Cardiac fibroblast (primary cell): ENCODE measurements around the gene FAM222B.

Source experiments
- DNase-seq, 2 donors: peaks; one replicate each; pipeline versions ENCODE4 v3.0.0 to v3.0.0-alpha.2; 2010; ENCODE audit warnings: low read depth in 2 of 2
- H3K4me3 ChIP-seq, 2 donors: replicated peaks in 1 of 2; 1 replicate in 1 of 2; 2 replicates in 1 of 2; pipeline ENCODE4 v1.5.1; 2011; ENCODE audit warnings: low read depth in 2 of 2, low read length in 2 of 2, mild to moderate bottlenecking in 2 of 2, moderate library complexity in 1 of 2
- TF ChIP-seq, protein P1 (sequence below): IDR thresholded peaks from one replicate; pipeline ENCODE4 v1.5.1; 2011; ENCODE audit warnings: low read depth, mild to moderate bottlenecking, low read length, inconsistent platforms

The FAM222B gene

DNA sequence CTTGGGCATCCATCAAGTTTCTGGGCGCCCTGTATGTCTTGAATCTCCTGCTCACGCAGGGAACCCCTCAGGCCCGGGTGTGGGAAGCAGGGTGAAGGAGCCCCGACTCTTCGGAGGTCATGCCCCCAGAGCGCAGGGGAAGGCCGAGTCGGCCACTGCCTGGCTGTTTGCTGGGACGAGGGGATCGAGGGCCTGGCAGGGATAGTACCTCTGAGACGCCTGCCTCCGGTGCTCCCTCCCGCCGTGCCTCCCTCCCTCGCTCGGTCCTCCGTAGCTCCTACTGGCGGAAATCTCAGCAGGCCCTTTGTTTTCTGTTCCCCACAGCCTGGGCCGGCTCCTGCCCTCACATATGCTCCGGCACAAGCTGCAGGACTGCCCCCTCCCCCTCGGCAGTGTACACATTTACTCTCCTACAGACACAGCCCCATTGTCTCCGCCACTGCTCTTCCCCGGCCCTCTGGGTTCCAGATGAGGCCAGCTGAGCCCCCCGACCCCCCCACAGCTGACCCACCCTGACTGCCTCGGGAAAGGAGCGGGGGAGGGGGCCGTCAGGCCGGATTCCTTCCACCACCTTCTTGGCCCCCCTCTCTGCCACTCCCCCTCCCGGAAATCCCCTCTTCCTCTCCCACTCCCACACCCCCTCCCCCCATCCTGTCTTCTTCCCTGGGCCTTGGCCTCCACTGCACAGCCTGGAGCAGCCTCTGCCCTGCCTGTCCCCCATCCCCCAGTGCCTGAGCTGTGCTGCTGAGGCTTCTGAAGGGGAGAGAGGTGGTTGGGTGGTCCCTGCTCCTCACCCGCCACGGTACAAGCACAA is 97.4 kb downstream of the FAM222B start:
- H3K4me3 ChIP-seq, result peak overlapping the region; percentile 68 to 82
- DNase-seq, result peak; percentile 59 to 70
- TF ChIP-seq, protein P1, sequence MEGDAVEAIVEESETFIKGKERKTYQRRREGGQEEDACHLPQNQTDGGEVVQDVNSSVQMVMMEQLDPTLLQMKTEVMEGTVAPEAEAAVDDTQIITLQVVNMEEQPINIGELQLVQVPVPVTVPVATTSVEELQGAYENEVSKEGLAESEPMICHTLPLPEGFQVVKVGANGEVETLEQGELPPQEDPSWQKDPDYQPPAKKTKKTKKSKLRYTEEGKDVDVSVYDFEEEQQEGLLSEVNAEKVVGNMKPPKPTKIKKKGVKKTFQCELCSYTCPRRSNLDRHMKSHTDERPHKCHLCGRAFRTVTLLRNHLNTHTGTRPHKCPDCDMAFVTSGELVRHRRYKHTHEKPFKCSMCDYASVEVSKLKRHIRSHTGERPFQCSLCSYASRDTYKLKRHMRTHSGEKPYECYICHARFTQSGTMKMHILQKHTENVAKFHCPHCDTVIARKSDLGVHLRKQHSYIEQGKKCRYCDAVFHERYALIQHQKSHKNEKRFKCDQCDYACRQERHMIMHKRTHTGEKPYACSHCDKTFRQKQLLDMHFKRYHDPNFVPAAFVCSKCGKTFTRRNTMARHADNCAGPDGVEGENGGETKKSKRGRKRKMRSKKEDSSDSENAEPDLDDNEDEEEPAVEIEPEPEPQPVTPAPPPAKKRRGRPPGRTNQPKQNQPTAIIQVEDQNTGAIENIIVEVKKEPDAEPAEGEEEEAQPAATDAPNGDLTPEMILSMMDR, result no peak

DNA sequence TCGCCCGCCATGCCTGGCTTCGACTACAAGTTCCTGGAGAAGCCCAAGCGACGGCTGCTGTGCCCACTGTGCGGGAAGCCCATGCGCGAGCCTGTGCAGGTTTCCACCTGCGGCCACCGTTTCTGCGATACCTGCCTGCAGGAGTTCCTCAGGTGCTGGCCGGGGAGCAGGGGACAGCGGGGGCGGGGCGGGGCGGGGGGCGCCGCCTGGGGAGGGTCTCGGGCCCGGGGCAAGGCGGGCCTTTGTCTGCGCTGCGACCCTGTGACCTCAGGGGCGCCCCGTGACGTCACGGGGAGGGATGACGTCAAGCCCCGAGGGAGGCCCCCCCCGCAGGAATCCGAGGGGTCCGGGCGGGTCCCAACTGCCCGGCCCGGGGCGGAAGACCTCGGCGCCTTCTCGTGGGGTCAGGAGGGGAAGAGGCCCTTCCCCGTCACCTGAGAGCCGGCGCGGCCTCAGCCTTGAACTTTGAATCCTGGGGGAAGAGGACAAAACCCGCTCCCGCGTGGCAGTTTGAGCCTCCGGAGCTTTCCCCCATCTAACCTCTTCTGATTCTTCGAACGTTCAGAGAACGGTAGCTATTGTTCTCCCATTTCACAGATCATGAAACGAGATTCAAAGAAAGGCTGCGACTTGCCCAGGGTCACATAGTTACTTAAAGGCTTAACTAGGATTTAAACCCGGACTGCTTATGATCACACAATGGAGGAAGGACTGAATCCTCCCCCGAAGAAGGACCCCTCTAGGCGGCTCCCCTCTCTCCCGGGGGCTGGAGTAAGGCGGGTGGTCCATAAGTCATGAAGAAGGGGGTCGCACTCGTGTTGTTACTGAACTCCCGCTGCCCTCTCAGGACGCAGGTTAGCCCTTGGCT is 98.3 kb downstream of the FAM222B start:
- DNase-seq, result peak; percentile 56 to 78

DNA sequence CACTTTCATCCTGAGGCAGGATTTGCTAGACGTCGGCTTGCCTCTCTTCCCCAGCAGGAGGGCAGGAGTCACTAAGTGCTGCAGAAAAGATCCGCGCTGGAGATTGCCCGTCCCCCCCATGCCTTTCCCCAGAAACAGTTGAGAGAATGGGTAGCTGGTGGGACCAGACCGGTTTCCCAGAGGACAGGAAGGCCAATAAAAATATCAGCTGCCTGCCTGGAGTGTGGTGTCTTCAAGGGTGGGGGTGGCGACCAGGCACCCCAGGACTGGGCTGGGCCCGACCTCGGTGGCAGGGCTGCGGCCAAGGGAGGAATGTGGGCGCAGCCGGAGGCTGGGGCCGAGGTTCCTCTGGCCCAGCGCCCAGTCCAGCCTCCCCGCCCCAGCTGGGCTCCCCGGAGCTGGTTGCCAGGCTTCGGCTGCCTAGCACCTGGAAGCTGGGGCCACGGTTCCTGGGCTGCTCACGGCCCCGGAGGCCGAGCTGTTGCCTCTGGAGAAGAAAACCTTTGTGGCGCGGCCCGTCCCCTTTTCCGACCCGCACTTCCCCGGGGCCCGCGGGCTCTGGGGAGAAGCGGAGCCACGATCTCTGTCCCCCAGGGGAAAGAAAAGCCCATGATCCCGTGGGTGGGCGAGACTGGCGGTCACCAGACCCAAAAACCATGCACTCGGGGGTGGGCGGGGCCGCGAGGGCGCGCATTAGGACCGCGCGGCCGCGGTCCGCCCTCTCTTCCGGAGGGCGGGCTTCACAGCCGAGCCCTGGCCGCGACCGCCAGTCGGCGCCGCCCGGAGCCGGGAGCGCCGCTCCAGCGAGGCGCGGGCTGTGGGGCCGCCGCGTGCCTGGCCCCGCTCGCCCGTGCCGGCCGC is 99.1 kb downstream of the FAM222B start, which contains the start of gene TRAF4:
TSS of gene TRAF4 (plus strand) at position 769 of the 861 bp plus-strand sequence. CDS start 102 bp downstream, outside the sequence.
- TF ChIP-seq, protein P1, result peak; percentile 14
- peak; percentile 83 to 86 for DNase-seq
- peak within 1 kb of the TSS; percentile 68 to 82 for H3K4me3 ChIP-seq

More for the DNA sequence above, 98.3 kb downstream of the FAM222B start:
- TF ChIP-seq, protein P1, result no peak
- peak overlapping the region; percentile 68 to 82 for H3K4me3 ChIP-seq

DNA sequence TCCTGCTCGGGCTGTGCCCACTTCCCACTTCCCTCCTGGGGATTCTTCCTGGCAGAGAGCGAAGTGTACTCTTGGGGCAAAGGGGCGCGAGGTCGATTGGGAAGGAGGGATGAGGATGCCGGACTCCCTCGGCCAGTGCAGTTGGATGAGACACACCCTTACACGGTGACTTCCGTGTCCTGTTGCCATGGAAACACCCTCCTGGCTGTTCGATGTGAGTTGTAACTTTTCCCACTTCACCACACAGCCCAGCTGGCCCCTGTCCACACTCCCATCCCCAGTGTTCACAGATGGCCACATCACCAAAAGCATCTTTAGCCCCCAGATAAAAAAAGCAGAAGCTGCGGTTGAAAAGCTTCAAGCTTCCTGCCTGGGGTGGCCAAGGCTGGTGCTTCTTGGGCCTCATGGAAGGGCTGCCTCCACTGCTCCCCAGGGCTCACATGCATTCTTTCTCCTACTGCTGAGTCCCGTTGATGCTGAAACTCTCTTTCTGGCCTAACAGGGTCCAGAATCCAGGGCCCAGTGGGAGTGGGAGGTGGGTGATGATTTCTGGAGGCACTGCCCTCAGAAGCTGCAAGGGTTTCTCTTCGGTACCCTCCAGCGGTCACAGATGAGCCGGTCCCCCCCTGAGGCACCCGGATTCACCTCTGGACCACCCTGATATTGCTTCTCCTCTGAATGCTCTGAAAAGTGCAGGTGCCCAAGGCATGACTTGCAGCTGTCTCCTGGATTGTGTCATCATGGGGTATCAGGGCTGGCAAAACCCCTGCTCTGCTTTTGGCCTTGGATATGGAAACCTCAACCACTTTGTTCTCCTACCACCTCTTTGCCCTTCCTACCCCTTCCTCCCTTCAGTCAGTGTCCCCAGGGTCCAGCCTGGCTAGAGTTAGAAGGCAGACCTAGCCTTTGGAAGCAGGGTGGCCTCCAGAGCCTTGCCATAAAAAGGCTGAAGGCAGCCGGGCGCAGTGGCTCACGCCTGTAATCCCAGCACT is 100.9 kb downstream of the FAM222B start:
- H3K4me3 ChIP-seq, result no peak overlapping the region
- TF ChIP-seq, protein P1, result no peak
- DNase-seq, result no peak

DNA sequence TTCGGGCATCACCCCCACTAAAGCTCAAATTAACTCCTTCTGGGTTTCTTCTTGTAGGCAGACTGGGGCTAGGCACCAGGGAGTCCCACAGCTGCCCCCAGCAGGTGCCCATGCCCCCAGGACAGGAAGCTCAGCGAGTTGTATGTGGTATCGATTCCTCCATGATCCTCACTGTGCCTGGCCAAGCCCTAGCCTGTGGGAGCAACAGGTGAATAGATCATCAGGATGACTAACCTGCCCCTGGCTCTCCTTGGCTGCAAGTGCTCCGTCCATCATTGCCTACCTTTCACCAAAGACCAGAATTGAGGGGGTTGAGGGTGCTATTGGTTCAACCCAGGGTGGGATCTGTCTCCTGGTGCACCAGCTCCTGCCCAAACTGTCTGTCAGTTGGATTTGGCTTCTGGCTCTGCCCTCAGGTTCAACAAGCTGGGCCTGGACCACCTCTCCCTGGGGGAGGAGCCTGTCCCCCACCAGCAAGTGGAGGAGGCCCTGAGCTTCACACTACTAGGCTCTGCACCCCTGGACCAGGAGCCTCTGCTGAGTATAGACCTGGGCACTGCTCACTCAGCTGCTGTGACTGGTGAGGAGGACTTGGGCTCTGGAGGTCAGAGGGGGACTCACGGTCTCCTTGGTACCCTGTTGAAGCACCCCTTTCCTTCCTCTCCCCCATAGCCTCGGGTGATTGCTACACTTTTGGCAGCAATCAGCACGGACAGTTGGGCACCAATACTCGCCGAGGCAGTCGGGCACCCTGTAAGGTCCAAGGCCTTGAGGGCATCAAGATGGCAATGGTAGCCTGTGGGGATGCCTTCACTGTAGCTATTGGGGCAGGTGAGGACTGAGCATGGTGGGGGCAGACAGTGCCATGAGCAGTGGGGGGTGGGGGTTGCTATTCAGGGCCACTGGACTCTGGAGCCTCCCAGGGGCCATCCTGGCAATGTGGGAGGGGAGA is 101.9 kb downstream of the FAM222B start:
- TF ChIP-seq, protein P1, result no peak
- no peak for DNase-seq
- no peak overlapping the region for H3K4me3 ChIP-seq
